HG02885 (cell line): ENCODE results near the gene ABCE1.
A peak's percentile ranks its signal among the peaks of the same experiment; 100 is the strongest.

Experiments used
- ATAC-seq: cut with Tn5 transposase; IDR thresholded peaks from one replicate; pipeline ENCODE4 v1.9.1; 2021; ENCODE audit warnings: mild to moderate bottlenecking; ENCODE audit not compliant: unreplicated experiment, poor library complexity

The ABCE1 gene

GRCh38 chr4:145097821-145098674 lies at the start of gene ABCE1, which contains the start of gene ANAPC10:
ABCE1 (plus strand) TSS chr4:145098311; CDS start chr4:145104413, 6,102 bp downstream.
ANAPC10 (minus strand) TSS chr4:145098196; CDS start chr4:145096099, 2,097 bp downstream.
- peak; percentile 82 for ATAC-seq

GRCh38 chr4:145048817-145049216 lies 49.3 kb upstream of the ABCE1 start:
- no peak for ATAC-seq

DNA sequence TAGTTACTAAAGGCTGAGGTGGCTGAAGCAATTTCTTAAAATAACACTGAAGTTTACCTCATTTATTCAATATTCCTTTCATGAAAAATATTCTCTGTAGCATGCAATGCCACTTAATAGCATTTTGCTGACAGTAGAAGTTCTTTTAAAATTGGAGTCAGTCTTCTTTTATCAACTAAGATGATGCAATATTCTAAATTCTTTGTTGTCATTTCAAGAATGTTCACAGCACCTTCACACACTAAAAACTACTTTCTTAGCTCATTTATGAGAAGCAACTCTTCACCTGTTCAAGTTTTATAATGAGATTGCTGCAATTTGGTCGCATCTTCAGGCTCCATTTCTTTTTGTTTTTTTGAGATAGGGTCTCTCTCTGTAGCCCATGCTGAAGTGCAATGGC lies 48.9 kb upstream of the ABCE1 start:
- no peak for ATAC-seq

GRCh38 chr4:145055533-145056257 lies 42.4 kb upstream of the ABCE1 start:
- ATAC-seq: no peak

DNA sequence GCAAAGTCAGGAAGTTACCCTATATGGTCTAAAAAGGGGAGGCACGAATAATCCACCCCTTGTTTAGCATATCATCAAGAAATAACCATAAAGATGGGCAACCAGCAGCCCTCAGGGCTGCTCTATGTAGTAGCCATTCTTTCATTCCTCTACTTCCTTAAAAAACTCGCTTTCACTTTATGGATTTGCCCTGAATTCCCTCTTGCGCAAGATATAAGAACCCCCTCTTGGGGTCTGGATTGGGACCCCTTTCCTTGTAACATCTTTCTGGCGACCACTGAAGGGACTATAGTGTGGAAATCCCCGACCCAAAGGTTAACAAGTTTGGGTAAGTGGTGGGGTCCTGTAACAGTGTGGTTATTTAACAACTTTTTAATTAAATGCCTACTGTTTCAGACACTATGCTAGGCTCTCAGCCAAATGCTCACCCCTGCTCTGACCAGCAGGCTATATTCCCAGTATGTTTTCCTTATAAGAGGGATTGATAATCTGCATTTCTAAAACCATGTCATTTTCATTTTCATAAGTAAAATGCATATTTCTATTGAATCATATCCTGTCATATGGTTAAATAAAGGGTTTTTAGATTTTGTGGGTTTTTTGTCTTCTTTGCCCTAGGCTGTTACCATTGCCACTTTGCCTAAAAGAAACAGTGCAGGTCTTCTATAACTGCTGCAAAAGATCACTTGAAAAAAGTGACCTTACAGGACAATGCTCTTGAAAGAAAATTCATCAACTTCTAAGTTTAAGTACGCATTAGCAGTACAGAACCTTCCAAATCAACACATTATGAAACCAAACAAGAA lies 41.6 kb upstream of the ABCE1 start:
- no peak for ATAC-seq

- no peak for ATAC-seq
Measured at GRCh38 chr4:145058256-145058655, 39.9 kb upstream of the ABCE1 start.

GRCh38 chr4:145061318-145061920 lies 36.7 kb upstream of the ABCE1 start:
- ATAC-seq: peak; percentile 81

- no peak for ATAC-seq
Measured at GRCh38 chr4:145066063-145066501, 32.0 kb upstream of the ABCE1 start.

GRCh38 chr4:145069361-145069760 lies 28.8 kb upstream of the ABCE1 start:
- ATAC-seq: no peak

DNA sequence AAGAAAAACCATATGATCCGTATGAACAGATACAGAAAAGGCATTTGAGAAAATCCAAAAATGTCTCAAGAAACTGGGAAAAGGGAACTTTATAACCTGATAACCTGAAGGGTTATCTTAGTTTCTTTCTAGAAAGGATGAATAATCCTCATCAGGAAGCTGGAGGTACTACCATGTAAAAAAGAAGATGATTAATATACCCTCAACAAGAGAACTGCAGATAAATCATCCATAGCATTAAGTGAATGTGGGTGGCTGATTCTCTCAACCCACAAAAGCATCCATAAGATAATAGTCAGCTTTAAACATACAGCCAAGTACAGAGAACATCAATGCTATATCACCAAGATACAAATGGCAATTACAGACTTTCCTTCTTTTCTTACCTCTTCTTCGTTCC lies 26.6 kb upstream of the ABCE1 start:
- no peak for ATAC-seq

- ATAC-seq: no peak
Measured at GRCh38 chr4:145075742-145076468, 22.2 kb upstream of the ABCE1 start.

DNA sequence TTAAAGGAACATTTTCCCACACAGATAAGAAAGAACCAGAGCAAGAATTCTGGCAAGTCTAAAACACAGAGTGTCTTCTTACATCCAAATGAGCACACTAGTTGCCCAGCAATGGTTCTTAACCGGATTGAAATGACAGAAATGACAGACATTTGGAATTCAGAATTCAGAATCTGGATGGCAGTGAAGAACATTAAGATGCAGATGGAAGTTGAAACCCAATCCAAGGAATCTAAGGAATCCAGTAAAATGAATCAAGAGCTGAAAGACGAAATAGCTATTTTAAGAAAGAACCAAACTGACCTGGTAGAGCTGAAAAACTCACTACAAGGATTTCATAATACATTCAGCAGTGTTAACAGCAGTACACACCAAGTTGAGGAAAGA lies 21.6 kb upstream of the ABCE1 start:
- ATAC-seq: no peak

DNA sequence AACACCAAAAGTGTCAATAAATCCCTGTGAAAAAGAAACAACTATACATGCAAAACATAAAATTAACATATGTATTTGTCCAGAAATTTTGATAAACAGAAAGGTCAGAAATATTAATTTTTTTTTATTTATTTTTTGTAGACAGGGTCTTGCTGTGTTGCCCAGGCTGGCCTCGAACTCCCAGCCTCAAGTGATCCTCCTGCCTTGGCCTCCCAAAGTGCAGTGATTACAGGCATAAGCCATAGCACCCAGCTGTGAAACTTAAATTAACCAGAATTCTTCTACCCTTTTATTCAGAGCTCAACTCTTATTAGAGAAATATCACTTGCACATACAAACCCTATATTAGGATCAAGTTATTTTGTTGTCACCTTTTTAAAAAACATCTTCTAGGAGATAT lies 16.4 kb upstream of the ABCE1 start:
- ATAC-seq: no peak

GRCh38 chr4:145083891-145084605 lies 14.1 kb upstream of the ABCE1 start:
- no peak for ATAC-seq

GRCh38 chr4:145090380-145090779 lies 7.7 kb upstream of the ABCE1 start:
- no peak for ATAC-seq

DNA sequence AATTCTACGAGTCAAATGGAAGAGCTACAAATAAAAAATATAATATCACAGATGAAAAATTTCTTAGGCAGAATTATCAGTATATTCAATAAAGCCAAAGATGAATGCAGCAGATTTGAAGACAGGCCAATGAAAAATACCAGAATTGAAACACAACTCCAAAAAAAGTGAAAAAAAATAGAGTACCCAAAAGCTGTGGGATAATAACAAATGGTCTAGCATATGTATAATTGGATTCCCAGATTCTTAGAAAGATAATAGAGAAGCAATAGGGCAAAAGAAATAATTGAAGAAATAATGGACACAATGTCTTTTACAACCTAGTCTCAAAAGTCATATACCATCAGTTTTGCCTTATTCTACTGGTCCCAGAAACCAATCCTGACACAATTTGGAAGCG lies 4.5 kb upstream of the ABCE1 start:
- no peak for ATAC-seq

DNA sequence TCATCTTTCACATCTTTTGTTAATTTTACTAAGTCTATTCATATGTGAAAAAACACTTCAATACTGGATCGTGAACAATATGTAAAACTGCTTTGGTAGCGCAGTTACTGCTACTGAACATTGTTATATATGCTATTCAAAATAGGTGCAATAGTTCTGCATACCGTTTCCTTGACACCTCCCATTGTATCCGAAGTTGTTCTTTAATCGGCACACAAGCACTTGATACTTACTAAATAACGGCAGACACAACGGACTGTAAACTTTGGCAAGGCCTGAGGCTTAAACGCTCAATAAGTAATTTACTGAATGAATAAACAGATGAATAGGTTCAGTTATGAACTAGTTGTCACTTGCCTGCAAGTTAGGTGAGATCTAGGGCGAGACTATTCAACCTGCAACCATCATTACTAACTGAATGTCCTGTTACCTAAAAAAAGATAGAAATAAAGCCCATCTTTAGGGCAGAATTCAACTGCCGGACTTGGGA lies 735 bp upstream of the ABCE1 start:
- peak; percentile 3 for ATAC-seq

DNA sequence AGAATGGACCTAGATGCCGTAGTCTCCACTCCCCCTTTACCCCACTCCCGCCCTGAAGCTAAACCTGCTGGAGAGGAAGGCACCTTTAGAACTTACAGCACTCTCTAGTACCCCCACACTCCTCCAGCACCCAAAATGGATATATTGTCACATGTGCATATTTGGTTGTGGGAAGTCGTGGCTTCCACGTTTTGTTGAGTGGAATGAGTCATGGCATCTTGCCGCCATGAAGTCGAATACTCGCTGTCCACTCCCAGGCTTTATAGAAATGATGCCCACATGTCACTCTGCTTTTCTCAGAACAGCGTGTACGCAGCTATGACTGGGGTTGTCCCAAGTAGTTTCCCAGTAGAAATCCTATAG lies 545 bp downstream of the ABCE1 start:
- peak; percentile 21 for ATAC-seq

DNA sequence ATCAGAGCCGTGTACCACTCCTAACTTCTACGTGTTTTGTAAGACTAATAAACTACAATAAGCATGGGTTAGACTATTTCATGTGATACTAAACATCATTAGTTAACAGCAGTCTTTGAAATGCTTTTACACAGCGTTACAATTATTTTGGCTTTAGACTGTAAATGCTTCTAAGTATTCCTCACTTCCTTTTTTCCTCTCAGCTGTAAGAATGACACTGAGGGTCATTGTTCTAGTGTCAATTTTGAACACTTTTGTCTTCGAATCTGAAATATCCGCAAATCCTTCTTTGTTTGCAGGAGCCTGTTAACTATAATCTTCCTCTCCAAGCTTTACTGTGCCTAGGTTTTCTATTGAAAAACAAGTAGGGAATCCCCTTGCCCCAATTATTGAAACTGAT lies 1.5 kb downstream of the ABCE1 start:
- ATAC-seq: no peak
